NT2/D1 (cell line): ENCODE results near the gene ACTMAP.
A peak's percentile ranks its signal among the peaks of the same experiment; 100 is the strongest.

ENCODE experiments used
- DNase-seq: peaks from one replicate; pipeline ENCODE4 v3.0.0-alpha.2; 2011; ENCODE audit warnings: low read depth, low spot score
- H3K27me3 ChIP-seq: 2 replicates; pipeline ENCODE4 v1.6.0; 2011; ENCODE audit warnings: mild to moderate bottlenecking; ENCODE audit not compliant: insufficient read length, insufficient read depth
- H3K36me3 ChIP-seq: 2 replicates; pipeline ENCODE4 v1.6.1; 2011; ENCODE audit warnings: mild to moderate bottlenecking, low read length, mixed read lengths; ENCODE audit not compliant: insufficient read depth, insufficient read length
- H3K4me1 ChIP-seq: 2 replicates; pipeline ENCODE4 v1.5.1; 2011; ENCODE audit not compliant: insufficient read depth, insufficient read length
- H3K4me3 ChIP-seq: 2 replicates; pipeline ENCODE4 v1.5.1; 2011; ENCODE audit warnings: low read depth; ENCODE audit not compliant: insufficient read length
- H3K9ac ChIP-seq: 2 replicates; pipeline ENCODE4 v1.6.0; 2011; ENCODE audit warnings: low read depth; ENCODE audit not compliant: insufficient read length
- H3K9me3 ChIP-seq: 2 replicates; pipeline ENCODE4 v1.5.1; 2011; ENCODE audit warnings: mild to moderate bottlenecking, low read length; ENCODE audit not compliant: insufficient read depth
- SUZ12 ChIP-seq: IDR thresholded peaks from 2 replicates; pipeline ENCODE4 v1.6.1; 2011; ENCODE audit not compliant: insufficient read length, insufficient read depth; ENCODE audit errors: extremely low read depth
- YY1 ChIP-seq: IDR thresholded peaks from 2 replicates; pipeline ENCODE4 v1.6.1; 2011; ENCODE audit not compliant: insufficient read length, insufficient read depth
- ZNF274 ChIP-seq: IDR thresholded peaks from 2 replicates; pipeline ENCODE4 v1.6.1; 2011; ENCODE audit warnings: mild to moderate bottlenecking, low read depth, low read length

The ACTMAP gene

GRCh38 chr19:40691421-40692211 lies 58.7 kb downstream of the ACTMAP start:
- peaks cover 35% of the 10 kb centered on the region for H3K36me3 ChIP-seq
- no peaks in the 10 kb centered on the region for H3K27me3 ChIP-seq
- H3K4me3 ChIP-seq: peak overlapping the region; percentile 21
- H3K4me1 ChIP-seq: peaks cover 21% of the 10 kb centered on the region
- TF ChIP-seq YY1: no peak
- no peak for TF ChIP-seq ZNF274
- TF ChIP-seq SUZ12: no peak
- peak; percentile 32 for DNase-seq
- peak overlapping the region; percentile 61 for H3K9ac ChIP-seq
- H3K9me3 ChIP-seq: no peaks in the 10 kb centered on the region
